ENCODE measurements around the gene KLHDC7A.
"Not testable (repeated sequence)": the region's sequence is repeated elsewhere in the genome, so short reads cannot be mapped to it uniquely, and the experiment has no call there.

KLHDC7A gene

GRCh38 chr1:18458133-18459092, 22.3 kb upstream of the KLHDC7A start:
- Histone ChIP-seq H3K4me3 (ENCODE audit: insufficient read depth, low read depth, low read length, poor library complexity, severe bottlenecking) (no peak overlapping the region), H3K27me3 (replicated peaks; ENCODE audit: control insufficient read depth, insufficient read depth, low read length, poor library complexity, severe bottlenecking) (no peaks in the 10 kb centered on the region)

GRCh38 chr1:18461656-18462055, 19.1 kb upstream of the KLHDC7A start:
- Histone ChIP-seq H3K27ac (ENCODE audit: insufficient read depth, low read length, poor library complexity, severe bottlenecking) (no peak overlapping the region), H3K36me3 (ENCODE audit: control insufficient read depth, insufficient read depth, low read length) (no peaks in the 10 kb centered on the region), H3K9me3 (ENCODE audit: control insufficient read depth, low read length) (no peaks in the 10 kb centered on the region), H3K27me3 (replicated peaks; ENCODE audit: control insufficient read depth, insufficient read depth, low read length, poor library complexity, severe bottlenecking) (no peaks in the 10 kb centered on the region), H3K4me1 (ENCODE audit: control insufficient read depth, insufficient read depth, low read length, poor library complexity, severe bottlenecking) (no peaks in the 10 kb centered on the region), H3K4me3 (ENCODE audit: insufficient read depth, low read depth, low read length, poor library complexity, severe bottlenecking) (no peak overlapping the region)
- DNase-seq, result no peak

More at GRCh38 chr1:18458133-18459092, 22.3 kb upstream of the KLHDC7A start:
- H3K36me3 ChIP-seq (ENCODE audit: control insufficient read depth, insufficient read depth, low read length), result no peaks in the 10 kb centered on the region
- no peaks in the 10 kb centered on the region for H3K9me3 ChIP-seq (ENCODE audit: control insufficient read depth, low read length)
- no peaks in the 10 kb centered on the region for H3K4me1 ChIP-seq (ENCODE audit: control insufficient read depth, insufficient read depth, low read length, poor library complexity, severe bottlenecking)
- no peak for DNase-seq
- H3K27ac ChIP-seq (ENCODE audit: insufficient read depth, low read length, poor library complexity, severe bottlenecking), result no peak overlapping the region

- not testable (repeated sequence) for DNase-seq; H3K4me1 ChIP-seq (ENCODE audit: control insufficient read depth, insufficient read depth, low read length, poor library complexity, severe bottlenecking); H3K9me3 ChIP-seq (ENCODE audit: control insufficient read depth, low read length); H3K27me3 ChIP-seq (replicated peaks; ENCODE audit: control insufficient read depth, insufficient read depth, low read length, poor library complexity, severe bottlenecking); H3K27ac ChIP-seq (ENCODE audit: insufficient read depth, low read length, poor library complexity, severe bottlenecking); H3K4me3 ChIP-seq (ENCODE audit: insufficient read depth, low read depth, low read length, poor library complexity, severe bottlenecking); H3K36me3 ChIP-seq (ENCODE audit: control insufficient read depth, insufficient read depth, low read length)
Observed at GRCh38 chr1:18462517-18462916, 18.2 kb upstream of the KLHDC7A start.

- DNase-seq, result no peak
- Histone ChIP-seq H3K36me3 (ENCODE audit: control insufficient read depth, insufficient read depth, low read length) (no peaks in the 10 kb centered on the region), H3K9me3 (ENCODE audit: control insufficient read depth, low read length) (no peaks in the 10 kb centered on the region), H3K4me1 (ENCODE audit: control insufficient read depth, insufficient read depth, low read length, poor library complexity, severe bottlenecking) (no peaks in the 10 kb centered on the region), H3K4me3 (ENCODE audit: insufficient read depth, low read depth, low read length, poor library complexity, severe bottlenecking) (no peak overlapping the region), H3K27ac (ENCODE audit: insufficient read depth, low read length, poor library complexity, severe bottlenecking) (no peak overlapping the region), H3K27me3 (replicated peaks; ENCODE audit: control insufficient read depth, insufficient read depth, low read length, poor library complexity, severe bottlenecking) (no peaks in the 10 kb centered on the region)
Observed at GRCh38 chr1:18463063-18463462, 17.7 kb upstream of the KLHDC7A start.

- Histone ChIP-seq H3K27ac (ENCODE audit: insufficient read depth, low read length, poor library complexity, severe bottlenecking) (no peak overlapping the region), H3K36me3 (ENCODE audit: control insufficient read depth, insufficient read depth, low read length) (no peaks in the 10 kb centered on the region), H3K4me1 (ENCODE audit: control insufficient read depth, insufficient read depth, low read length, poor library complexity, severe bottlenecking) (no peaks in the 10 kb centered on the region), H3K4me3 (ENCODE audit: insufficient read depth, low read depth, low read length, poor library complexity, severe bottlenecking) (no peak overlapping the region), H3K9me3 (ENCODE audit: control insufficient read depth, low read length) (no peaks in the 10 kb centered on the region), H3K27me3 (replicated peaks; ENCODE audit: control insufficient read depth, insufficient read depth, low read length, poor library complexity, severe bottlenecking) (no peaks in the 10 kb centered on the region)
- DNase-seq, result no peak
Observed at GRCh38 chr1:18463984-18464664, 16.6 kb upstream of the KLHDC7A start.

GRCh38 chr1:18464665-18465050, 16.1 kb upstream of the KLHDC7A start:
- H3K9me3 ChIP-seq (ENCODE audit: control insufficient read depth, low read length), result no peaks in the 10 kb centered on the region
- DNase-seq, result no peak
- H3K4me1 ChIP-seq (ENCODE audit: control insufficient read depth, insufficient read depth, low read length, poor library complexity, severe bottlenecking), result no peaks in the 10 kb centered on the region

GRCh38 chr1:18466676-18467075, 14.1 kb upstream of the KLHDC7A start:
- Histone ChIP-seq H3K27ac (ENCODE audit: insufficient read depth, low read length, poor library complexity, severe bottlenecking) (no peak overlapping the region), H3K27me3 (replicated peaks; ENCODE audit: control insufficient read depth, insufficient read depth, low read length, poor library complexity, severe bottlenecking) (no peaks in the 10 kb centered on the region), H3K4me1 (ENCODE audit: control insufficient read depth, insufficient read depth, low read length, poor library complexity, severe bottlenecking) (no peaks in the 10 kb centered on the region), H3K36me3 (ENCODE audit: control insufficient read depth, insufficient read depth, low read length) (no peaks in the 10 kb centered on the region), H3K9me3 (ENCODE audit: control insufficient read depth, low read length) (no peaks in the 10 kb centered on the region), H3K4me3 (ENCODE audit: insufficient read depth, low read depth, low read length, poor library complexity, severe bottlenecking) (no peak overlapping the region)
- DNase-seq, result no peak

More at GRCh38 chr1:18464665-18465050, 16.1 kb upstream of the KLHDC7A start:
- no peaks in the 10 kb centered on the region for H3K27me3 ChIP-seq (replicated peaks; ENCODE audit: control insufficient read depth, insufficient read depth, low read length, poor library complexity, severe bottlenecking)
- no peak overlapping the region for H3K4me3 ChIP-seq (ENCODE audit: insufficient read depth, low read depth, low read length, poor library complexity, severe bottlenecking)
- no peaks in the 10 kb centered on the region for H3K36me3 ChIP-seq (ENCODE audit: control insufficient read depth, insufficient read depth, low read length)
- H3K27ac ChIP-seq (ENCODE audit: insufficient read depth, low read length, poor library complexity, severe bottlenecking), result no peak overlapping the region

- H3K9me3 ChIP-seq (ENCODE audit: control insufficient read depth, low read length), result no peaks in the 10 kb centered on the region
- H3K4me1 ChIP-seq (ENCODE audit: control insufficient read depth, insufficient read depth, low read length, poor library complexity, severe bottlenecking), result no peaks in the 10 kb centered on the region
- H3K4me3 ChIP-seq (ENCODE audit: insufficient read depth, low read depth, low read length, poor library complexity, severe bottlenecking), result no peak overlapping the region
- no peaks in the 10 kb centered on the region for H3K27me3 ChIP-seq (replicated peaks; ENCODE audit: control insufficient read depth, insufficient read depth, low read length, poor library complexity, severe bottlenecking)
- H3K36me3 ChIP-seq (ENCODE audit: control insufficient read depth, insufficient read depth, low read length), result no peaks in the 10 kb centered on the region
- no peak for DNase-seq
- no peak overlapping the region for H3K27ac ChIP-seq (ENCODE audit: insufficient read depth, low read length, poor library complexity, severe bottlenecking)
Observed at GRCh38 chr1:18468570-18468969, 12.2 kb upstream of the KLHDC7A start.

- no peak overlapping the region for H3K4me3 ChIP-seq (ENCODE audit: insufficient read depth, low read depth, low read length, poor library complexity, severe bottlenecking)
Observed at GRCh38 chr1:18469514-18469913, 11.2 kb upstream of the KLHDC7A start.

More at GRCh38 chr1:18469514-18469913, 11.2 kb upstream of the KLHDC7A start:
- Histone ChIP-seq H3K9me3 (ENCODE audit: control insufficient read depth, low read length) (no peaks in the 10 kb centered on the region), H3K4me1 (ENCODE audit: control insufficient read depth, insufficient read depth, low read length, poor library complexity, severe bottlenecking) (no peaks in the 10 kb centered on the region), H3K27me3 (replicated peaks; ENCODE audit: control insufficient read depth, insufficient read depth, low read length, poor library complexity, severe bottlenecking) (no peaks in the 10 kb centered on the region), H3K36me3 (ENCODE audit: control insufficient read depth, insufficient read depth, low read length) (no peaks in the 10 kb centered on the region), H3K27ac (ENCODE audit: insufficient read depth, low read length, poor library complexity, severe bottlenecking) (no peak overlapping the region)
- no peak for DNase-seq

Data from effector memory CD4-positive, alpha-beta T cell (primary cell).